ENCODE data around the gene FOXJ3. TPM values are rescaled to one million over a fixed set of nuclear protein-coding genes. Genes with fewer than 3 reads are reported as not detected.

The FOXJ3 gene
- total and polyA plus RNA-seq, 2 of the 4 experiments (the other 2 are of a cell fraction): 16.7 to 30.5 TPM

DNA sequence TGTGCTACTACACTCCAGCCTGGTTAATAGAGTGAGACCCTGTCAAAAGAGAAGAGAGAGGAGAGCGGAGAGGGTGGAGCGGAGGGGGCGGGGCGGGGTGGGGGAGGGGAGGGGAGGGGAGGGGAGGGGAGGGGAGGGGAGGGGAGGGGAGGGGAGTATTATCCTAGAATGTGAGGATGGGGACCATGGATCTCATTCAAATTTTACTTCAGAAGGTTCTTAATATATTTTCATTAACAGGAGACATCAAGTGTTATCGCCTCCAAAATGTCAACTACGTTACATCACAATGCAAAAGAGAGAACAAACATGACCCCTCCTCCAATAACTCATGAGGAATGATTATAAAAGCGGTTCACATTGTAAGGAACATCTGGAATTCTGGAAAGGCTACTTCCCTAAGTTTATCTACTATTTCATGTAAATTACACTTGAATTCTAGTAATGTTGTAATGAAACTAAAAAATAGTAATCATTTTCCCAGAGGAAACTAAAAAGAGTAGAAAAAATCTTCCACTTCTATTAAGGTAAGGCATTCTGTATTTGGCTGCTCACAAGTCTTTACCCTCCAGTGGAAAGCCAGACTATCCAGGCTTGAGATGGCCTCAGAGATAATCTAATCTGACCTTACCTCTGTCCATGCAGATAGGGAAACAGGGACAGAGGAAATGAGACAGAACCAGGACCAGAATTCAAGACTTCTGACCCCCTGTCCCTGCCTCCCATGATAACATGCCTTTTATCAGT, 151.7 kb downstream of the FOXJ3 start:
- no peak overlapping the region for H2AFZ ChIP-seq (replicated peaks; ENCODE audit: low read length, poor library complexity)
- H3K56ac ChIP-seq (ENCODE audit: extremely low read depth, insufficient read depth, low read length): no peak overlapping the region
- no peak for DNase-seq
- intact Hi-C loops (cut with micrococcal nuclease) (no loop called here), in situ Hi-C loops (cut with MboI; ENCODE audit: low sequenced_read_pairs) (no loop called here), dilution Hi-C loops (cut with HindIII; ENCODE audit: low sequenced_read_pairs, unreplicated experiment) (no loop called here)
- no CpG with 5 or more reads among the region's 7 CpGs for WGBS, 2 experiments (ENCODE audit: extremely low coverage in 2 of 2, insufficient read length in 1 of 2)
- H2BK20ac ChIP-seq (ENCODE audit: low read depth, low read length): no peak overlapping the region
- no peaks in the 10 kb centered on the region for H3K9me3 ChIP-seq (ENCODE audit: control insufficient read depth, insufficient read depth, low read length)
- no peak overlapping the region for H3K18ac ChIP-seq (ENCODE audit: low read depth, low read length)
- ChIA-PET POLR2A (ENCODE audit: unreplicated experiment) (no interaction called here), CTCF (interaction anchor here (0.6 to 0.7 kb wide), 2 partner anchors 11 to 333 kb away, joined by 3 to 5 read pairs; no protein-coding TSS in a partner anchor)
- no peak overlapping the region for H4K91ac ChIP-seq (ENCODE audit: insufficient read depth, low read depth, low read length)
- H4K5ac ChIP-seq (ENCODE audit: low read depth, low read length): no peak overlapping the region
- no peak overlapping the region for H3K9ac ChIP-seq (ENCODE audit: low read depth, low read length)
- no peaks in the 10 kb centered on the region; the same call in 1 of the 2 replicates for H4K20me1 ChIP-seq (ENCODE audit: insufficient read depth, low read length)
- no peak overlapping the region for H2BK120ac ChIP-seq (ENCODE audit: low read depth, low read length)
- no peak overlapping the region for H3K23ac ChIP-seq (ENCODE audit: low read depth, low read length)
- no peak overlapping the region for H3K4me3 ChIP-seq (ENCODE audit: insufficient read depth, low read depth, low read length)
- no peak overlapping the region for H3K27ac ChIP-seq (ENCODE audit: insufficient read depth, low read length)
- H2BK5ac ChIP-seq (ENCODE audit: low read depth, low read length, poor library complexity, severe bottlenecking): no peak overlapping the region
- no peak overlapping the region for H4K8ac ChIP-seq (ENCODE audit: low read depth in 2 of 2, low read length in 2 of 2)
- H3K27me3 ChIP-seq (ENCODE audit: control insufficient read depth, insufficient read depth, low read length): no peaks in the 10 kb centered on the region
- peaks cover 19% of the 10 kb centered on the region for H3K36me3 ChIP-seq (ENCODE audit: control insufficient read depth, insufficient read depth, low read length)
- H2BK15ac ChIP-seq (ENCODE audit: low read depth, low read length): no peak overlapping the region
- 0 out of 2 replicates have a peak, but pooled peaks cover 2% of the 10 kb centered on the region for H3K9me1 ChIP-seq (ENCODE audit: insufficient read depth, low read length)
- no peak overlapping the region for H3K14ac ChIP-seq (replicated peaks; ENCODE audit: low read depth, low read length)
- BruUV-seq (replicated peaks): no TSS peak
- H3K4ac ChIP-seq (ENCODE audit: low read depth, low read length): no peak overlapping the region
- no peak overlapping the region for H3K4me2 ChIP-seq (ENCODE audit: low read depth, low read length)
- H2AK5ac ChIP-seq (ENCODE audit: low read depth, low read length): no peak overlapping the region
- H3K4me1 ChIP-seq (ENCODE audit: control insufficient read depth, insufficient read depth, low read length): peaks cover 4% of the 10 kb centered on the region
- ATAC-seq (ENCODE audit: low read depth): no peak
- H3K79me1 ChIP-seq (ENCODE audit: low read depth in 1 of 2, low read length in 2 of 2): peaks cover 0 to 13% of the 10 kb centered on the region in 2 experiments; a peak in 2 of 4 replicates
- H2AK9ac ChIP-seq (replicated peaks; ENCODE audit: low read depth, low read length, poor library complexity): no peak overlapping the region
- TF ChIP-seq RFX5 (IDR thresholded peaks at IDR 0.05; ENCODE audit: low read depth, low read length): no peak
- no peak for TF ChIP-seq RCOR1 (IDR thresholded peaks at IDR 0.05; ENCODE audit: insufficient replicate concordance, low read length)
- no peak for TF ChIP-seq NFE2L2 (IDR thresholded peaks at IDR 0.05; ENCODE audit: low read depth, low read length)
- TF ChIP-seq, protein P1, sequence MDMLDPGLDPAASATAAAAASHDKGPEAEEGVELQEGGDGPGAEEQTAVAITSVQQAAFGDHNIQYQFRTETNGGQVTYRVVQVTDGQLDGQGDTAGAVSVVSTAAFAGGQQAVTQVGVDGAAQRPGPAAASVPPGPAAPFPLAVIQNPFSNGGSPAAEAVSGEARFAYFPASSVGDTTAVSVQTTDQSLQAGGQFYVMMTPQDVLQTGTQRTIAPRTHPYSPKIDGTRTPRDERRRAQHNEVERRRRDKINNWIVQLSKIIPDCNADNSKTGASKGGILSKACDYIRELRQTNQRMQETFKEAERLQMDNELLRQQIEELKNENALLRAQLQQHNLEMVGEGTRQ (IDR thresholded peaks at IDR 0.05; ENCODE audit: low read depth, low read length): no peak
- TF ChIP-seq MAZ (IDR thresholded peaks at IDR 0.05; ENCODE audit: borderline replicate concordance, low read depth, low read length): no peak
- no peak for TF ChIP-seq CEBPB (IDR thresholded peaks at IDR 0.05; ENCODE audit: low read depth, low read length)
- no peak for TF ChIP-seq FOS (IDR thresholded peaks at IDR 0.05; ENCODE audit: low read depth, low read length)
- no peak for TF ChIP-seq BHLHE40 (IDR thresholded peaks at IDR 0.05; ENCODE audit: low read depth, low read length)
- TF ChIP-seq, protein P2, sequence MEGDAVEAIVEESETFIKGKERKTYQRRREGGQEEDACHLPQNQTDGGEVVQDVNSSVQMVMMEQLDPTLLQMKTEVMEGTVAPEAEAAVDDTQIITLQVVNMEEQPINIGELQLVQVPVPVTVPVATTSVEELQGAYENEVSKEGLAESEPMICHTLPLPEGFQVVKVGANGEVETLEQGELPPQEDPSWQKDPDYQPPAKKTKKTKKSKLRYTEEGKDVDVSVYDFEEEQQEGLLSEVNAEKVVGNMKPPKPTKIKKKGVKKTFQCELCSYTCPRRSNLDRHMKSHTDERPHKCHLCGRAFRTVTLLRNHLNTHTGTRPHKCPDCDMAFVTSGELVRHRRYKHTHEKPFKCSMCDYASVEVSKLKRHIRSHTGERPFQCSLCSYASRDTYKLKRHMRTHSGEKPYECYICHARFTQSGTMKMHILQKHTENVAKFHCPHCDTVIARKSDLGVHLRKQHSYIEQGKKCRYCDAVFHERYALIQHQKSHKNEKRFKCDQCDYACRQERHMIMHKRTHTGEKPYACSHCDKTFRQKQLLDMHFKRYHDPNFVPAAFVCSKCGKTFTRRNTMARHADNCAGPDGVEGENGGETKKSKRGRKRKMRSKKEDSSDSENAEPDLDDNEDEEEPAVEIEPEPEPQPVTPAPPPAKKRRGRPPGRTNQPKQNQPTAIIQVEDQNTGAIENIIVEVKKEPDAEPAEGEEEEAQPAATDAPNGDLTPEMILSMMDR (conservative IDR thresholded peaks at IDR 0.05; ENCODE audit: low read depth, low read length): no peak
- TF ChIP-seq, protein P3, sequence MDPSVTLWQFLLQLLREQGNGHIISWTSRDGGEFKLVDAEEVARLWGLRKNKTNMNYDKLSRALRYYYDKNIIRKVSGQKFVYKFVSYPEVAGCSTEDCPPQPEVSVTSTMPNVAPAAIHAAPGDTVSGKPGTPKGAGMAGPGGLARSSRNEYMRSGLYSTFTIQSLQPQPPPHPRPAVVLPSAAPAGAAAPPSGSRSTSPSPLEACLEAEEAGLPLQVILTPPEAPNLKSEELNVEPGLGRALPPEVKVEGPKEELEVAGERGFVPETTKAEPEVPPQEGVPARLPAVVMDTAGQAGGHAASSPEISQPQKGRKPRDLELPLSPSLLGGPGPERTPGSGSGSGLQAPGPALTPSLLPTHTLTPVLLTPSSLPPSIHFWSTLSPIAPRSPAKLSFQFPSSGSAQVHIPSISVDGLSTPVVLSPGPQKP (IDR thresholded peaks at IDR 0.05; ENCODE audit: borderline replicate concordance, low read depth, low read length): no peak
- TF ChIP-seq MAFK (IDR thresholded peaks at IDR 0.05; ENCODE audit: low read depth, low read length): no peak
- TF ChIP-seq MXI1 (IDR thresholded peaks at IDR 0.05; ENCODE audit: borderline replicate concordance, low read depth, low read length): no peak
- no peak for TF ChIP-seq POLR2A (IDR thresholded peaks at IDR 0.05; ENCODE audit: low read depth, low read length)
- no peak for TF ChIP-seq CHD1 (IDR thresholded peaks at IDR 0.05; ENCODE audit: low read depth, low read length)
- no peak for TF ChIP-seq SMC3 (IDR thresholded peaks at IDR 0.05; ENCODE audit: low read depth, low read length)

Measured in IMR-90 (cell line).